HUES64 (cell line): ENCODE data around the gene ZNF121.
A peak's percentile ranks its signal among the peaks of the same experiment; 100 is the strongest.

Experiments used
- H3K27ac ChIP-seq: 2 replicates; pipeline ENCODE4 v1.7.0; 2013; ENCODE audit warnings: low read depth, low read length, inconsistent platforms
- H3K27me3 ChIP-seq: 2 replicates; pipeline ENCODE4 v1.6.1; 2013; ENCODE audit warnings: mild to moderate bottlenecking, low read length; ENCODE audit not compliant: insufficient read depth
- H3K36me3 ChIP-seq: 2 replicates; pipeline ENCODE4 v1.6.1; 2013; ENCODE audit warnings: mild to moderate bottlenecking, low read length; ENCODE audit not compliant: insufficient read depth
- H3K4me1 ChIP-seq: 2 replicates; pipeline ENCODE4 v1.6.1; 2013; ENCODE audit warnings: mild to moderate bottlenecking, low read length, moderate library complexity; ENCODE audit not compliant: insufficient read depth
- H3K4me3 ChIP-seq: 2 replicates; pipeline ENCODE4 v1.5.1; 2013; ENCODE audit warnings: mild to moderate bottlenecking, low read length, moderate library complexity
- H3K9ac ChIP-seq: 2 replicates; pipeline ENCODE4 v1.6.1; 2013; ENCODE audit warnings: mild to moderate bottlenecking, low read depth, low read length
- H3K9me3 ChIP-seq: 2 replicates; pipeline ENCODE4 v1.6.1; 2013; ENCODE audit warnings: low read depth, low read length; ENCODE audit not compliant: insufficient read depth
- WGBS: fragments of 150-250, 120-280 bp; methylation state at CpG from one replicate; pipeline ENCODE4 v1.1.7; 2013; ENCODE audit warnings: missing lambda C conversion rate; 5-methylcytosine and 5-hydroxymethylcytosine counted together

ZNF121 gene

DNA sequence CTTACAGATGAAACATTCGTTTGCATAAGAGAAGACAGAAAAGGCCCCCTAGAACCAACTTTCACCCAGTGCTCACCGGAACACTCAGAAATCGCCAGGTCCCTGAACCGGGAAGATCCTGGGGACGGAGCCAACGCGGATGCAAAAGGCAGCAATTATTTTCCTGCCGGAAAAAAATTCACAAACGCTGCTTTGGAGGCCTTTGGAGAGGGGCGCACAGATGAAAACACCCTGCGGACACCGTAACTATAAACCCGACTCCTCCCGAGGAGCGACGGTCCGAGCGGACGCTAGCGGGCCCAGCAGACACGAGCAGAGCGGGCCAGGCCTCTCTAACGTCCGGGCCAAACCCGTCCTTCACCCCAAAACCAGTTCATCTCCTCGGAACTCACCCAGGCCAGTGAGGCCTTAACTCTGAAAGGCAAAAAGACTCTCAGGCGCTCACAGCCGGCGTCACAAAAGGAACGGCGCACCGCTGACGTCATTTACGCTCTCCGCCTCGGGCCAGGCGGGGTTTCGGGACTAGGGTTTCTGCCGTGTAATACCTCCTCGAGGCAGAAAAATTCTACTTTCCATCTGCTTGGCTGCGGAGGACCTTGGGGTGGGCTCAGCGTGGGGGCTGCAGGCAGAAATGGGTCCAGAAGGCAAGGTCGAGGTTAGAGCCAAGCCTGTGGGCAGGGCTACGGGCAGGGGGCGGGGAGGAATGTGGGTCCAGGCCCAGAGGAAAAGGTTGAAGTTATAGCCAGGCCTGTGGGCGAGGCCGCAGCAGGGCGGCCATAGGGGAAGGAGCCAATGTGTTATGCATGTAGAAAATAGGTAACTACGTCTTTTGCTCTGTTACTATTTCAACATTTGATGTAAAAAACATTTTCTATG, 45.9 kb downstream of the ZNF121 start, which contains the start of gene ZNF426:
ZNF426 (minus strand) TSS at position 463 of the 876 bp plus-strand sequence. CDS start 2,413 bp downstream, outside the sequence.
- H3K4me3 ChIP-seq: peak within 1 kb of the TSS; percentile 92
- H3K27ac ChIP-seq: peak within 1 kb of the TSS; percentile 89
- no peaks in the 10 kb centered on the region for H3K27me3 ChIP-seq
- peak within 1 kb of the TSS; percentile 83 for H3K9ac ChIP-seq
- no peaks in the 10 kb centered on the region for H3K4me1 ChIP-seq
- H3K9me3 ChIP-seq: peaks cover 40% of the 10 kb centered on the region
- under 1% methylated on average over 48 of the region's 49 CpGs for WGBS
- peaks cover 35% of the 10 kb centered on the region for H3K36me3 ChIP-seq

DNA sequence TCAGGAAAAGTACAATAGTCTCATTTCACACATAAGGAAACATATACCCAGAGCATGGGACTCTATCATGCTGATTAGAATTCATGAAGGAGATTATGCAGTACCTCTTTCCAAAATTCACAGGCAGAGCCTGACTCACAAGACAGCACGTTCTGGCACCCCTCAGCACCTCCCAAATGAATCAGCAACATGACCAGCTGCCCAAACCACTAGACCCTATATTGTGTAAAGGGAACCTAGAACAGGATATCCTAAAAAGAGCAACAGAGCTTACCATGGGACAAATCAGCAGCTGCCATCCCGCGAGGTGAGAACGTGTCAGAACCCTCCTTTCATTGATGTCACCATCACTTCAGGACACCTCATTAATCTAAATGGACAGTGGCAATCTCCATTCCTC, 48.4 kb downstream of the ZNF121 start:
- H3K27ac ChIP-seq: no peak overlapping the region
- H3K9ac ChIP-seq: no peak overlapping the region
- WGBS: 96% methylated on average over 4 of the region's 4 CpGs
- H3K9me3 ChIP-seq: peaks cover 59% of the 10 kb centered on the region
- H3K4me1 ChIP-seq: no peaks in the 10 kb centered on the region
- peaks cover 59% of the 10 kb centered on the region for H3K36me3 ChIP-seq
- no peak overlapping the region for H3K4me3 ChIP-seq
- H3K27me3 ChIP-seq: no peaks in the 10 kb centered on the region

DNA sequence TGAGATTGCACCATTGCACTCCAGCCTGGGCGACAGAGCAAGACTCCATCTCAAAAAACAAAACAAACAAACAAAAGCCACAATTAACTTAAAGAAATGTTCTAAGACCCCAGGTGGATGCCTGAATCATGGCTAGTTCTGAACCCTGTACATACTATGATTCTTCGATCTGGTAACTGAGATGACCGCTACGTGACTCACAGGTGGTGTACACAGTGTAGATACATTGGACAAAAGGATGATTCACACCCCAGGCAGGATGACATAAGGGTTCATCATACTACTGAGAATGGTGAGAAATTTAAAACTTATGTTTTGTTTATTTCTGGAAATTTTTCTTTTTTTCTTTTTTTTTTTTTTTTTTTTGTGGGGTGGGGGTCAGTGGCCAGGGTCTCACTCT, 52.4 kb downstream of the ZNF121 start:
- Histone ChIP-seq H3K9me3 (peaks cover 89% of the 10 kb centered on the region), H3K36me3 (peaks cover 99% of the 10 kb centered on the region), H3K4me1 (no peaks in the 10 kb centered on the region), H3K9ac (no peak overlapping the region), H3K27me3 (no peaks in the 10 kb centered on the region), H3K27ac (no peak overlapping the region), H3K4me3 (no peak overlapping the region)
- WGBS: 99% methylated on average over 4 of the region's 4 CpGs

- Histone ChIP-seq H3K4me3 (peak overlapping the region; percentile 30), H3K9ac (no peak overlapping the region), H3K4me1 (no peaks in the 10 kb centered on the region), H3K9me3 (peaks cover 94% of the 10 kb centered on the region), H3K27ac (no peak overlapping the region), H3K36me3 (peaks cover 95% of the 10 kb centered on the region), H3K27me3 (no peaks in the 10 kb centered on the region)
- 100% methylated on average over 2 of the region's 5 CpGs for WGBS
These were observed 55.5 kb downstream of the ZNF121 start for GRCh38 chr19:9528757-9529336.

GRCh38 chr19:9523885-9524474, 60.3 kb downstream of the ZNF121 start:
- Histone ChIP-seq H3K4me3 (0 out of 2 replicates have a peak overlapping the region, but pooled peaks have one; percentile 7), H3K4me1 (no peaks in the 10 kb centered on the region), H3K9me3 (peaks cover 95% of the 10 kb centered on the region), H3K27ac (no peak overlapping the region), H3K36me3 (peaks cover 54% of the 10 kb centered on the region), H3K9ac (no peak overlapping the region), H3K27me3 (no peaks in the 10 kb centered on the region)
- no CpG with 5 or more reads among the region's 1 CpG for WGBS
